Activated CD4-positive, alpha-beta T cell treated with anti-CD3 and anti-CD28 coated beads, Interleukin-2, Interleukin-4, amounts not matched to agents 100 ng/mL and 50 ng/mL, durations not matched to agents 16 hours and 8 hours (primary cell): ENCODE data around the gene APOC4.
A peak's percentile ranks its signal among the peaks of the same experiment; 100 is the strongest.
"Not testable (repeated sequence)": the region's sequence is repeated elsewhere in the genome, so short reads cannot be mapped to it uniquely, and the experiment has no call there.

ENCODE experiments used
- DNase-seq: peaks from one replicate; pipeline ENCODE4 v3.0.0-alpha.2; 2020; ENCODE audit warnings: low spot score

APOC4 gene

GRCh38 chr19:44942067-44942571, at the start of gene APOC4:
APOC4 (plus strand) TSS chr19:44942237; CDS start chr19:44942278, 41 bp downstream.
- DNase-seq = no peak

- DNase-seq = no peak
Measured at GRCh38 chr19:44892932-44893331, 49.1 kb upstream of the APOC4 start.

- DNase-seq = no peak
Measured at GRCh38 chr19:44893332-44894051, 48.5 kb upstream of the APOC4 start.

- no peak for DNase-seq
Measured at GRCh38 chr19:44894052-44894400, 48.0 kb upstream of the APOC4 start.

- DNase-seq = no peak
Measured at GRCh38 chr19:44894946-44895345, 47.1 kb upstream of the APOC4 start.

GRCh38 chr19:44897835-44898234, 44.2 kb upstream of the APOC4 start:
- no peak for DNase-seq

- DNase-seq = no peak
Measured at GRCh38 chr19:44900328-44901244, 41.5 kb upstream of the APOC4 start.

- DNase-seq = no peak
Measured at GRCh38 chr19:44903216-44903601, 38.8 kb upstream of the APOC4 start.

- peak; percentile 75 for DNase-seq
Measured at GRCh38 chr19:44903602-44904425, 38.2 kb upstream of the APOC4 start.

- no peak for DNase-seq
Measured at GRCh38 chr19:44904426-44904994, 37.5 kb upstream of the APOC4 start.

GRCh38 chr19:44905437-44906160, 36.4 kb upstream of the APOC4 start, which contains the start of gene APOE:
APOE (plus strand) TSS chr19:44905796; CDS start chr19:44906625, 829 bp downstream.
- no peak for DNase-seq

GRCh38 chr19:44907613-44908012, 34.4 kb upstream of the APOC4 start:
- no peak for DNase-seq

GRCh38 chr19:44908074-44908835, 33.8 kb upstream of the APOC4 start:
- DNase-seq = no peak

GRCh38 chr19:44908836-44909261, 33.2 kb upstream of the APOC4 start:
- no peak for DNase-seq

- no peak for DNase-seq
Measured at GRCh38 chr19:44909775-44910174, 32.3 kb upstream of the APOC4 start.

- DNase-seq = not testable (repeated sequence)
Measured at GRCh38 chr19:44911896-44912295, 30.1 kb upstream of the APOC4 start.

GRCh38 chr19:44912854-44913253, 29.2 kb upstream of the APOC4 start:
- no peak for DNase-seq

GRCh38 chr19:44913512-44914432, 28.3 kb upstream of the APOC4 start:
- DNase-seq = not testable (repeated sequence)
